Right lobe of liver (tissue), 4 donors: ENCODE results near the gene GALR1.

ENCODE experiments used
- CTCF ChIP-seq, 4 donors: fragments of 200-600 bp in 3 of 4; fragments of 450-650 bp in 1 of 4; IDR thresholded peaks; one replicate each; pipeline versions ENCODE4 v1.5.1 to v1.8.0; 2016 to 2022; ENCODE audit warnings: antibody characterized with exemption in 4 of 4, mild to moderate bottlenecking in 2 of 4
- POLR2A ChIP-seq: fragments of 450-650 bp; IDR thresholded peaks from one replicate; pipeline ENCODE4 v1.6.1; 2017; ENCODE audit warnings: antibody characterized with exemption, mild to moderate bottlenecking
- donor health status: DM: no; HTN: no; CAD: no.
- donor health status: DM: no; HTN: no; CAD: no.
- donor health status: DM: no; HTN: yes; CAD: no.

GRCh38 chr18:77268456-77268855 is 18.8 kb downstream of the GALR1 start:
- TF ChIP-seq CTCF (IDR thresholded peaks at IDR 0.05) (no peak), POLR2A (no peak)
